Measurements from ENCODE around the gene PNMA3.
"Not testable (repeated sequence)": the region's sequence is repeated elsewhere in the genome, so short reads cannot be mapped to it uniquely, and the experiment has no call there.

GRCh38 chrX:153106092-153106801 is 50.0 kb downstream of the PNMA3 start:
- TF ChIP-seq EZH2phosphoT487 (IDR thresholded peaks at IDR 0.05; ENCODE audit: borderline replicate concordance, low read depth, low read length); CTCF (conservative IDR thresholded peaks at IDR 0.05; ENCODE audit: low read length): not testable (repeated sequence)
